Osteoblast (primary cell): Measurements from ENCODE around the gene CIITA. TPM values are rescaled to one million over a fixed set of nuclear protein-coding genes. Genes with fewer than 3 reads are reported as not detected.

ENCODE experiments used
- DNase-seq: peaks from one replicate; pipeline ENCODE4 v3.0.0; 2011; ENCODE audit warnings: low spot score, mixed read lengths; ENCODE audit not compliant: insufficient read length; ENCODE audit errors: missing footprints
- H2AFZ ChIP-seq: 2 replicates; pipeline ENCODE4 v1.6.0; 2011; ENCODE audit warnings: mild to moderate bottlenecking, low read length
- H3K27ac ChIP-seq: 2 replicates; pipeline ENCODE4 v1.5.1; 2011; ENCODE audit warnings: mild to moderate bottlenecking, low read depth, low read length, moderate library complexity
- H3K27me3 ChIP-seq: 2 replicates; pipeline ENCODE4 v1.6.0; 2012; ENCODE audit warnings: mild to moderate bottlenecking, control low read depth, inconsistent platforms, low read length, moderate library complexity; ENCODE audit not compliant: insufficient read depth
- H3K36me3 ChIP-seq: 2 replicates; pipeline ENCODE4 v1.5.1; 2011; ENCODE audit warnings: mild to moderate bottlenecking, low read length, control low read depth, moderate library complexity; ENCODE audit not compliant: insufficient read depth
- H3K4me1 ChIP-seq: 2 replicates; pipeline ENCODE4 v1.5.1; 2011; ENCODE audit warnings: mild to moderate bottlenecking, low read length, control low read depth, moderate library complexity; ENCODE audit not compliant: insufficient read depth
- H3K4me2 ChIP-seq: 2 replicates; pipeline ENCODE4 v1.6.0; 2011; ENCODE audit warnings: mild to moderate bottlenecking, low read length; ENCODE audit not compliant: insufficient read depth
- H3K4me3 ChIP-seq: fragments of 200-600 bp; sonication (generic); 3 replicates; pipeline ENCODE4 v1.5.1; 2012; ENCODE audit warnings: mild to moderate bottlenecking, low read length, inconsistent platforms; ENCODE audit not compliant: insufficient read depth
- H3K79me2 ChIP-seq: 2 replicates; pipeline ENCODE4 v1.6.0; 2012; ENCODE audit warnings: mild to moderate bottlenecking, low read length, control low read depth, inconsistent platforms; ENCODE audit not compliant: insufficient read depth
- H3K9me3 ChIP-seq: 2 replicates; pipeline ENCODE4 v1.5.1; 2011; ENCODE audit warnings: low read depth, low read length, control low read depth
- H4K20me1 ChIP-seq: 2 replicates; pipeline ENCODE4 v1.6.0; 2012; ENCODE audit warnings: mild to moderate bottlenecking, low read length, control low read depth; ENCODE audit not compliant: insufficient read depth
- total RNA-seq: library from RNA; depleted of rRNA; stranded (reverse); fragments of >200 nt; gene quantifications from 2 replicates; pipeline ENCODE4 v1.2.3, GENCODE V29; 2012
- TF ChIP-seq, protein P1 (sequence below): IDR thresholded peaks from 2 replicates; pipeline ENCODE4 v1.5.1; 2011; ENCODE audit warnings: mild to moderate bottlenecking, low read depth, low read length, moderate library complexity; ENCODE audit errors: extremely low read depth

CIITA gene
- total RNA-seq, 1 donor = 2.5 TPM

DNA sequence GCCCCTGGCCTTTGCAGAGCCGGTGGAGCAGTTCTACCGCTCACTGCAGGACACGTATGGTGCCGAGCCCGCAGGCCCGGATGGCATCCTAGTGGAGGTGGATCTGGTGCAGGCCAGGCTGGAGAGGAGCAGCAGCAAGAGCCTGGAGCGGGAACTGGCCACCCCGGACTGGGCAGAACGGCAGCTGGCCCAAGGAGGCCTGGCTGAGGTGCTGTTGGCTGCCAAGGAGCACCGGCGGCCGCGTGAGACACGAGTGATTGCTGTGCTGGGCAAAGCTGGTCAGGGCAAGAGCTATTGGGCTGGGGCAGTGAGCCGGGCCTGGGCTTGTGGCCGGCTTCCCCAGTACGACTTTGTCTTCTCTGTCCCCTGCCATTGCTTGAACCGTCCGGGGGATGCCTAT lies 29.5 kb downstream of the CIITA start:
- Histone ChIP-seq H3K27me3 (no peaks in the 10 kb centered on the region), H4K20me1 (no peaks in the 10 kb centered on the region), H3K27ac (no peak overlapping the region), H3K4me3 (no peak overlapping the region), H2AFZ (no peak overlapping the region), H3K36me3 (no peaks in the 10 kb centered on the region), H3K4me1 (no peaks in the 10 kb centered on the region), H3K4me2 (no peak overlapping the region), H3K9me3 (peaks cover 4% of the 10 kb centered on the region), H3K79me2 (no peaks in the 10 kb centered on the region)
- DNase-seq = no peak
- TF ChIP-seq, protein P1, sequence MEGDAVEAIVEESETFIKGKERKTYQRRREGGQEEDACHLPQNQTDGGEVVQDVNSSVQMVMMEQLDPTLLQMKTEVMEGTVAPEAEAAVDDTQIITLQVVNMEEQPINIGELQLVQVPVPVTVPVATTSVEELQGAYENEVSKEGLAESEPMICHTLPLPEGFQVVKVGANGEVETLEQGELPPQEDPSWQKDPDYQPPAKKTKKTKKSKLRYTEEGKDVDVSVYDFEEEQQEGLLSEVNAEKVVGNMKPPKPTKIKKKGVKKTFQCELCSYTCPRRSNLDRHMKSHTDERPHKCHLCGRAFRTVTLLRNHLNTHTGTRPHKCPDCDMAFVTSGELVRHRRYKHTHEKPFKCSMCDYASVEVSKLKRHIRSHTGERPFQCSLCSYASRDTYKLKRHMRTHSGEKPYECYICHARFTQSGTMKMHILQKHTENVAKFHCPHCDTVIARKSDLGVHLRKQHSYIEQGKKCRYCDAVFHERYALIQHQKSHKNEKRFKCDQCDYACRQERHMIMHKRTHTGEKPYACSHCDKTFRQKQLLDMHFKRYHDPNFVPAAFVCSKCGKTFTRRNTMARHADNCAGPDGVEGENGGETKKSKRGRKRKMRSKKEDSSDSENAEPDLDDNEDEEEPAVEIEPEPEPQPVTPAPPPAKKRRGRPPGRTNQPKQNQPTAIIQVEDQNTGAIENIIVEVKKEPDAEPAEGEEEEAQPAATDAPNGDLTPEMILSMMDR = no peak

DNA sequence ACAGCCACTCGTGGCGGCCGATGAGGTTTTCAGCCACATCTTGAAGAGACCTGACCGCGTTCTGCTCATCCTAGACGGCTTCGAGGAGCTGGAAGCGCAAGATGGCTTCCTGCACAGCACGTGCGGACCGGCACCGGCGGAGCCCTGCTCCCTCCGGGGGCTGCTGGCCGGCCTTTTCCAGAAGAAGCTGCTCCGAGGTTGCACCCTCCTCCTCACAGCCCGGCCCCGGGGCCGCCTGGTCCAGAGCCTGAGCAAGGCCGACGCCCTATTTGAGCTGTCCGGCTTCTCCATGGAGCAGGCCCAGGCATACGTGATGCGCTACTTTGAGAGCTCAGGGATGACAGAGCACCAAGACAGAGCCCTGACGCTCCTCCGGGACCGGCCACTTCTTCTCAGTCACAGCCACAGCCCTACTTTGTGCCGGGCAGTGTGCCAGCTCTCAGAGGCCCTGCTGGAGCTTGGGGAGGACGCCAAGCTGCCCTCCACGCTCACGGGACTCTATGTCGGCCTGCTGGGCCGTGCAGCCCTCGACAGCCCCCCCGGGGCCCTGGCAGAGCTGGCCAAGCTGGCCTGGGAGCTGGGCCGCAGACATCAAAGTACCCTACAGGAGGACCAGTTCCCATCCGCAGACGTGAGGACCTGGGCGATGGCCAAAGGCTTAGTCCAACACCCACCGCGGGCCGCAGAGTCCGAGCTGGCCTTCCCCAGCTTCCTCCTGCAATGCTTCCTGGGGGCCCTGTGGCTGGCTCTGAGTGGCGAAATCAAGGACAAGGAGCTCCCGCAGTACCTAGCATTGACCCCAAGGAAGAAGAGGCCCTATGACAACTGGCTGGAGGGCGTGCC lies 30.1 kb downstream of the CIITA start:
- H3K4me1 ChIP-seq = no peaks in the 10 kb centered on the region
- no peaks in the 10 kb centered on the region for H3K79me2 ChIP-seq
- H3K4me2 ChIP-seq = no peak overlapping the region
- no peak for DNase-seq
- no peaks in the 10 kb centered on the region for H3K36me3 ChIP-seq
- TF ChIP-seq, protein P1 = no peak
- no peak overlapping the region for H2AFZ ChIP-seq
- H4K20me1 ChIP-seq = no peaks in the 10 kb centered on the region
- peaks cover 4% of the 10 kb centered on the region for H3K9me3 ChIP-seq
- no peak overlapping the region for H3K4me3 ChIP-seq
- no peak overlapping the region for H3K27ac ChIP-seq
- no peaks in the 10 kb centered on the region for H3K27me3 ChIP-seq

DNA sequence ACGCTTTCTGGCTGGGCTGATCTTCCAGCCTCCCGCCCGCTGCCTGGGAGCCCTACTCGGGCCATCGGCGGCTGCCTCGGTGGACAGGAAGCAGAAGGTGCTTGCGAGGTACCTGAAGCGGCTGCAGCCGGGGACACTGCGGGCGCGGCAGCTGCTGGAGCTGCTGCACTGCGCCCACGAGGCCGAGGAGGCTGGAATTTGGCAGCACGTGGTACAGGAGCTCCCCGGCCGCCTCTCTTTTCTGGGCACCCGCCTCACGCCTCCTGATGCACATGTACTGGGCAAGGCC lies 30.7 kb downstream of the CIITA start:
- no peaks in the 10 kb centered on the region for H3K79me2 ChIP-seq
- H3K27ac ChIP-seq = no peak overlapping the region
- no peaks in the 10 kb centered on the region for H3K36me3 ChIP-seq
- no peak for DNase-seq
- TF ChIP-seq, protein P1 = no peak
- H3K4me1 ChIP-seq = no peaks in the 10 kb centered on the region
- H2AFZ ChIP-seq = no peak overlapping the region
- no peak overlapping the region for H3K4me3 ChIP-seq
- no peaks in the 10 kb centered on the region for H3K27me3 ChIP-seq
- H3K9me3 ChIP-seq = peaks cover 4% of the 10 kb centered on the region
- H4K20me1 ChIP-seq = no peaks in the 10 kb centered on the region
- H3K4me2 ChIP-seq = no peak overlapping the region

DNA sequence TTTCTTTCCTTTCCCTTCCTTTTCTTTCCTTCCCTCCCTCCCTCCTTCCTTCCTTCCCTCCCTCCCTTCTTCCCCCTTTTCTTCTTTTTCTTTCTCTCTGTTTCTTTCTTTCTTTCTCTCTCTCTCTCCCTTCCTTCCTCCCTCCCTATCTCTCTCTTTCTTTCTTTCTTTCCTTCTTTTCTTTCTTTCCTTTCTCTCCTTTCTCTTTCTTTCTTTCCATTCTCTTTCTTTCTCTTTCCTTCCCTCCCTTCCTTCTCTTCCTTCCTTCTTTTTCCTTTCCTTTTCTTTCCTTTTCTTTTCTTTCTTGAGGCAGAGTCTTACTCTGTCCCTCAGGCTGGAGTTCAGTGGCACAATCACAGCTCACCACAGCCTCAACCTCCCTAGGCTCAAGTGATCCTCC lies 34.3 kb downstream of the CIITA start:
- Histone ChIP-seq H3K36me3 (no peaks in the 10 kb centered on the region), H3K4me1 (no peaks in the 10 kb centered on the region), H2AFZ (no peak overlapping the region), H3K4me3 (no peak overlapping the region), H3K4me2 (no peak overlapping the region), H4K20me1 (no peaks in the 10 kb centered on the region), H3K79me2 (no peaks in the 10 kb centered on the region), H3K27me3 (no peaks in the 10 kb centered on the region), H3K9me3 (no peaks in the 10 kb centered on the region), H3K27ac (no peak overlapping the region)
- TF ChIP-seq, protein P1 = no peak
- DNase-seq = no peak
